Inflammatory macrophage treated with lipopolysaccharide for 1 hour (primary cell): Measurements from ENCODE around the gene HIGD2B.
"Not testable (repeated sequence)": the region's sequence is repeated elsewhere in the genome, so short reads cannot be mapped to it uniquely, and the experiment has no call there.

ENCODE experiments used
- DNase-seq, 2 donors: peaks; one replicate each; pipeline ENCODE4 v3.0.0-alpha.2; 2020 to 2022

The HIGD2B gene, protein sequence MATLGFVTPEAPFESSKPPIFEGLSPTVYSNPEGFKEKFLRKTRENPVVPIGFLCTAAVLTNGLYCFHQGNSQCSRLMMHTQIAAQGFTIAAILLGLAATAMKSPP

DNA sequence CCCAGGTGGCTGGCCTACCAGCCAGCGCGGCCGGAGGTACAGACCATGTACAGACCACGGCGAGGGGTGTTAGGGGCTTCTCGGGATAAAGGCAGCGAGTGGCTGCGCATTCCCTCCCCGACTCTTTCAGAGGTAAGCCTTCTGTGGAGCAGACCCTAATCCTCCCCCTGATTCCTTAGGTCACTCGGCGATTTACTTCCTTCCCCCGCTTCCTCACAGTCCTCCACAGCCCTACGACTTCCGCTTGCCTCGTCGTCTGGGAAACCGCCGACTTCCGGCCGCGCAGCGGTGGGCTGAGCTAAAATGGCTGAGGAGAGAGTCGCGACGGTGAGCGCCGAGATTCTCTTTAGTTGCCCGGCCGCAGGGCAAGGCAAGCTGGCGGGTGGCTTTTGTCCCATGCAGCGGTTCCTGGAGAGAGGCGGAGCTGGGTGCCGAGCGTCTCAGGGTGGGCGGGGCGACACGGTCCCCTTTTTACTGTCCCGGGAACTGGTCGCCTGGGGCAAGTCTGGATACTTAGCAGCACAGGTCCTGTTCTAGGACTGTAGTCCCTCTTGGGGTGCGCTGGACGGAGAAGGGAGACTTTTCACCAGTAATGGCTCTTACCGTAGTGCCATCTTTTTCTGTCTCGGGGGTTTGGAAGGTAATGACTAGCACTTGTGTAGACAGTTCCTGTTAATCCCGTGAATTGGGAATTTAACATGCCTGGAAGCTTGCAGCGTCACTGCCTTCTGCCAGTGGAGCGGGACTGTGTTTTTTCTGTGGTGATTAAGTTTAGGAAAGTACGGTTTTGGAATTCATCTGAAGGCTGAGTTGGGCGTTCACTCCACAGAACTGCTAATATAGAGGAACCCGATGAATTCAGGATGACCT is at the start of gene HIGD2B, which contains the start of gene BBS4:
TSS of gene HIGD2B (minus strand) at position 258 of the 870 bp plus-strand sequence. CDS start 9,808 bp downstream, outside the sequence.
TSS of gene BBS4 (plus strand) at position 283 of the 870 bp plus-strand sequence. CDS start at position 304, 21 bp downstream.
- DNase-seq, result peak; percentile 91 to 93

GRCh38 chr15:72735111-72735510 is 49.1 kb upstream of the HIGD2B start:
- no peak for DNase-seq

DNA sequence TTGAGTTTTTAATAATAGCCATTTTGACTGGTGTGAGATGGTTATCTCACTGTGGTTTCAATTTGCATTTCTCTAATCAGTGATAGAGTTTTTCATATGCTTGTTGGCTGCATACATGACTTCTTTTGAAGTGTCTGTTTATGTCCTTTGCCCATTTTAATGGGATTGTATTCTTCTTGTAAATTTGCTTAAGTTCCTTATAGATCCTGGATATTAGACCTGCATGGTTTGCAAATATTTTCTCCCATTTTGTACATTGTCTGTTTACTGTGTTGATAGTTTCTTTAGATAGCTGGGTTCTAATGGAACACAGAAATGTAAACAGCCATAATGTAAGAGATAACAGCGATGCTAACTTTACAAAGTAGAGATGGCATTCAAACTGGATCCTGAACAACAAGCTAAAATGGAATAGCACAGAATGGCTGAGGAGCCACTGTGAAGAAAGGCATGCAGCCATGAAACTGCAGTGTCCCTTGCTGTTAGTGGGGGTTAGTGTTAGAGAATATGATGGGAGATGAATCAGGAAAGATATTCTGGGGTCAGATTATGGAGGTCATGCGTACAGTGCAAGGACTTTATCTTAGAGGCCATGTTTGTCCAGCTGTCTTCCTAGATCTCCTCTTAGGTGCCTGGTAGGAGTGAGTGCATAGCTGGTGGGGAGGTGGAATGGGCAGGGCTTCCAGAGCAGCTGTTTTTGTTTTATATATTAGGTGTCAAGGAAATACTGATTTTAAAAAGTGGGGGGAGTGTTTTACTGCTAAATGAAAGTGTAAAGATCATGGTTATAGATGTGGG is 48.2 kb upstream of the HIGD2B start:
- no peak for DNase-seq

DNA sequence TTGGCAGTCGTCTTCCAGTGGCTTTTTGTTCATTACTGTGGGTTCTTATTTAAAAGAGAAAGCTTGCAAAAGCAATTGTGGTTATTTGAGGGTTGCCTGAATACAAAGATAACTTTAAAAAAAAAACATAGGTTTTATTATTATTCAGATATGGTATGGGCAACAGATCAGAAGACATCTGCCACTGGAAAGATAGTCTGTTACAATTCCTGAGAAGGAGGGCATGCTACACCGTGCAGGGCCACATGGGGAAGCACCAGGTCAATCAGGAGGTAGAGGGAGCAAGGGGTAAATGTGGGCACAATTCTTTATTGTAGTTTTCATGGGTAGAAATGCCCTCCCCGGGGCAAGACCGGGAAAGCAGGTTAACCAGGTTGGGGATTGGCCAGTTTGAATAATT is 46.5 kb upstream of the HIGD2B start:
- DNase-seq, result no peak

DNA sequence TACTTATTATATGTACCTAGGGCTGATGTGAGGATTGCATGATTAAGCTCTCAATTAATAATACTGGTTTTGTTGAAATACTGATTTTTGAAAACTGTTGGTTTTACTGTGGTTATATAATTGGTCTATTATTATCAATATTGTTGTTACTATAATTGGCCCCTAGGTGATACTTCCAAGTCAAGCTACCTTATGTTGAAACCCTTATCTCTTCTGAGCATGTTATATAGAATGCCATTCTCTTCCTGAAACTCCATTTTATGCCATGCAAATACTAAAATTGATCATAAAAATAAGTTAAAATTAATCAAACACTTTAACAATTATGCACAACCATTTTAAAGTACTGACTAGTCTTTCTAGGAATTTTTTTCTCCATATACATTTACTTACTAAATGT is 46.1 kb upstream of the HIGD2B start:
- no peak for DNase-seq

DNA sequence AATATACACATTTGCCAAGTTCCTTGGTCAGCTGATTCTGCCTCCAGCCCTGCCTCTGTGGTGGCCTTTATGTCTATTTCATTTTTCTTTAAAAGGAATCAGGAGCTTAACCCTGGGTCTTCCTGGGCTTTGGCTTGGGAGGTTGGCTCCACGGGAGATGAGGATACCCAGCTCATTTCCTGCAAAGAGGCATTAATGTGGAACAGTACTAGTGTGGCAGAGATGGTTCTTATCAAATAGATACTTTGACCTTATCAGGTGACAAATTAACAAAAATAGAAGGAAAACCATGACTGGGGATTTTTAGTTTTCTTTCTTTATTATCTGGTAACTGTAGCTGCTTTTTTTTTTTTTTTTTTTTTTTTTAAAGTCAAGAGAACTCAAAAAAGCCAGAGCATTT is 42.8 kb upstream of the HIGD2B start:
- no peak for DNase-seq

GRCh38 chr15:72728249-72728648 is 42.3 kb upstream of the HIGD2B start:
- not testable (repeated sequence) for DNase-seq

GRCh38 chr15:72727154-72727553 is 41.2 kb upstream of the HIGD2B start:
- no peak for DNase-seq

DNA sequence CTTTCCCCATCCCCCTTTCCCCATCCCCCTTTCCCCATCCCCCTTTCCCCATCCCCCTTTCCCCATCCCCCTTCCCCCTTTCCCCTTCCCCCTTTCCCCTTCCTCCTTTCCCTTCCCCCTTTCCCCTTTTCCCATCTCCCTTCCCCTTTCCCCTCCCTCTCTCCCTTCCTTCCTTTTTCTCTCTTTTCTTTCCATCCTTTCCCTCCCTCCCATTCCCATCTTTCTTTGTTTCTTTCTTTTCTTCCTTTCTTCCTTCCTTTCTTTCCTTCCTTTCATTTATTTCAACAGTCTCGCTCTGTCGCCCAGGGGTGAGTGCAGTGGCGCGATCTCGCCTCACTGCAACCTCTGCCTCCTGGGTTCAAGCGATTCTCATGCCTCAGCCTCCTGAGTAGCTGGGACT is 39.9 kb upstream of the HIGD2B start:
- not testable (repeated sequence) for DNase-seq

DNA sequence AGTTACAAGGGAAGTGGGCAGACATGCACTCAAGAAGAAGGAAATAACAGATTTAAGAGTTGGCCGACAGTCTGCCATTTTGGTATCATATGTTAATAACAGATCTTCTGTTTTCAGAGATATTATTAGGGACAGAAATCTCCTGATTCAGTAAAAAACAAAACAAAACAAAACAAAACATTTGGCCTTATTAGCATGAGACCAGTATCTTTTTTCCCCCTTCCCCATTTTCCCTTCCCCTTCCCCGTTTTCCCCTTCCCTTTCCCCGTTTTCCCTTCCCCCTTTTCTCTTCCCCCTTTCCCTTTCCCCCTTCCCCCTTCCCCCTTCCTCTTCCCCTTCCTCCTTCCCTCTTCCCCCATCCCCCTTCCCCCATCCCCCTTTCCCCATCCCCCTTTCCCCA is 39.5 kb upstream of the HIGD2B start:
- no peak for DNase-seq

GRCh38 chr15:72724028-72724427 is 38.0 kb upstream of the HIGD2B start:
- DNase-seq, result no peak

DNA sequence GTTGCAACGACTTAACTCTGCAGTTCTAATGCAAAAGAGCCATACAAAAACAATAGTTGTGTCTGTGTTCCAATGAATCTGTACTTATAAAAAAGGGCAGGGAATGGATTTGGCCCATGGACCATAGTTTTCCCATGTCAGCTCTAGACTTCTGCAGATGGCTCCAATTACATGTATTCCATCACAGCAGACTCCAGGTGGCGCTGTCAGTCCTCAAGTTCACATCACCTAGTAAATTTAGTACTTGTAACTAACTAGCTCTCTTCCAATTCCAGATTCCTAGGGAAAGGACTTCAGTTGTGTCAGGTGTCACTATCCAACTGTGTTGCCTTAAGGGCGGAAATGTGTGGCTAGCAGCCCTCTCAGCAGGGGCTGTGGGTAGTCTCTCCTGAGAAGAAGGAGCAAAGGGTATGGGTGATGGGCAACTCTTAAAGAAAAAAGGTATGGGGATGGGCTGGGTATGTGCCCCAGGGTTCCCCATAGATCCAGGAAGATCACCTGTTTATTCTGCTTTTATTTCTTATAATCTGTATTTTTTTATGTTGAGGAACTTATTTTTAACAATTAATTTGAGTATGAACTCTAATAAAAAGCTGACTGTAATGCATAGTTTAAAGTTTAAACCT is 36.2 kb upstream of the HIGD2B start:
- peak; percentile 41 to 77 for DNase-seq

- peak in 1 of 2 donors; percentile 7 for DNase-seq
Measured at GRCh38 chr15:72708551-72709303, 22.7 kb upstream of the HIGD2B start.

DNA sequence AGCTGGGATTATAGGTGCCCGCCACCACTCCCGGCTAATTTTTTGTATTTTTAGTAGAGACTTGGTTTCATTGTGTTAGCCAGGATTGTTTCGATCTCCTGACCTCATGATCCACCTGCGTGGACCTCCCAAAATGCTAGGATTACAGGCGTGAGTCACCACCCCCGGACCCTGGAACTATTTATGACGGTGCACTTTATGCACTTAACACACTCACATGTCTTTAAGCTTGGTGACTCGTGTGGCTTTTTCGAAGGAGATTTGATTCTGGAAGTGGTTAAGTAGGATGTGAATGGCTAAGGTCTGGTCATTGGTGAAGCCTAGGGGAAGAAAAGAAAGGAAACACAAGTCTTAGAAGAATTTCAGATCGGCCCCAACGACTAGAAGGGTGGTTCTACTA is 20.3 kb upstream of the HIGD2B start:
- DNase-seq, result no peak

GRCh38 chr15:72700076-72700475 is 14.1 kb upstream of the HIGD2B start:
- DNase-seq, result no peak

- no peak for DNase-seq
Measured at GRCh38 chr15:72698938-72699337, 13.0 kb upstream of the HIGD2B start.

DNA sequence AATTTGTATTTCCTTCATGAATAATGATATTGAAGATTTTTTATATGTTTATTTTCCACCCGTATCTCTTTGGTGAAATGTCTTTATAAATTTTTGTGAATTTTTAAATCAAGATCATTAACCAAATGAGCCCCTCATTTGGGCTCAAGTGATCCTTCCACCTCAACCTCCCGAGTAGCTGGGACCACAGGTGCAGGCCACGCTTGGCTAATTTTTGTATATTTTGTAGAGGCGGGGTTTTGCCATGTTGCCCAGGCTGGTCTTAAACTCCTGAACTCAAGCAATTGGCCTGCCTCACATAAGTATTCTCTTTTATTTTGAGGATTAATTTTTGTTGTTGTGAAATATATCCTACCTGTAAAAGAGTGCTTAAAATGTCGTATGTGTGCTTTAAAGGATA is 5.0 kb upstream of the HIGD2B start:
- DNase-seq, result no peak

DNA sequence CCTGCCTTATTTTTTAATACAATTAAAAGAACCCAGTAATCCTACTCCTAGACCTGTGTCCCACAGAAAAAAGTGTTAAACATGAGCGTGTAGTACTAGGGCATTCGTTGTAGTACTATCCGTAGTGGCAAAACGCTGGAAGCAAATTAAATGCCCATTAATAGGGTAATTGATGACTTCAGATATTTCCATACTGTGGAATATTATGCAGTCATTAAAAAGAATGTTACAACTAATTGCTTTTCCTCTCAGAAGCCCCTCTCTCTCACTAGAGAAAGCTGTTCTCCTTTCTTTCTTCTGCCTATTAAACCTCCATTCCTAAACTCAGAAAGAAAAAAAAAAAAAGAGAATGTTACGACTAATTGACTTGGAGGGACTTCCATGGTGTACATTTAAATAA is 2.7 kb upstream of the HIGD2B start:
- no peak for DNase-seq

- DNase-seq, result no peak
Measured at GRCh38 chr15:72685301-72685924, 569 bp downstream of the HIGD2B start.

- DNase-seq, result no peak
Measured at GRCh38 chr15:72682772-72683171, 3.2 kb downstream of the HIGD2B start.

- DNase-seq, result no peak
Measured at GRCh38 chr15:72680931-72681330, 5.1 kb downstream of the HIGD2B start.

GRCh38 chr15:72676838-72677237 is 9.1 kb downstream of the HIGD2B start:
- DNase-seq, result no peak
